H1 (cell line): ENCODE measurements around the gene SENP2.

ENCODE experiments used
- ATF3 ChIP-seq: IDR thresholded peaks from 2 replicates; pipeline ENCODE4 v1.6.1; 2011; ENCODE audit warnings: low read depth, mild to moderate bottlenecking, low read length; ENCODE audit not compliant: insufficient read depth
- CTBP2 ChIP-seq: IDR thresholded peaks from 2 replicates; pipeline ENCODE4 v1.7.0; 2011; ENCODE audit warnings: borderline replicate concordance, mild to moderate bottlenecking, moderate library complexity, mixed read lengths, low read length; ENCODE audit not compliant: insufficient read depth, insufficient read length
- NANOG ChIP-seq: IDR thresholded peaks from 2 replicates; pipeline ENCODE4 v1.6.1; 2011; ENCODE audit warnings: low read length, low read depth, mild to moderate bottlenecking, inconsistent platforms; ENCODE audit not compliant: insufficient read depth, poor library complexity, severe bottlenecking
- POLR2A ChIP-seq, 2 experiments: IDR thresholded peaks; 1 replicate in 1 of 2; 2 replicates in 1 of 2; pipeline ENCODE4 v1.6.1; 2011; ENCODE audit warnings: low read depth in 2 of 2, low read length in 2 of 2, mild to moderate bottlenecking in 2 of 2; ENCODE audit errors: control extremely low read depth in 1 of 2
- RAD21 ChIP-seq, 2 experiments: IDR thresholded peaks in 1 of 2; conservative IDR thresholded peaks in 1 of 2; 2 replicates each; pipeline ENCODE4 v1.6.1; 2011; ENCODE audit warnings: low read depth in 2 of 2, low read length in 2 of 2, improper control_type of control experiment in 1 of 2, inconsistent platforms in 1 of 2, mild to moderate bottlenecking in 1 of 2, moderate library complexity in 1 of 2

GRCh38 chr3:185561958-185562357 lies 24.1 kb upstream of the SENP2 start:
- no peak for TF ChIP-seq CTBP2
- no peak for TF ChIP-seq ATF3
- no peak for TF ChIP-seq RAD21 (IDR thresholded peaks at IDR 0.05 in 1 of 2, conservative IDR thresholded peaks at IDR 0.05 in 1 of 2; ENCODE audit: low read depth in 2 of 2, low read length in 2 of 2)
- TF ChIP-seq POLR2A (IDR thresholded peaks at IDR 0.05; ENCODE audit: control extremely low read depth in 1 of 2, low read depth in 2 of 2, low read length in 2 of 2) = no peak
- TF ChIP-seq NANOG = no peak
